ENCODE measurements around the gene HAT1.

Gene HAT1

GRCh38 chr2:171913517-171913916 lies 8.7 kb upstream of the HAT1 start:
- in situ Hi-C loops (cut with MboI; ENCODE audit: low pct_unique_long_range_greater_than_20kb, low sequenced_read_pairs, unreplicated experiment): no loop called here
- no peak for DNase-seq (ENCODE audit: low spot score)
- TF ChIP-seq CTCF (IDR thresholded peaks at IDR 0.05; ENCODE audit: extremely low read depth, insufficient read depth, missing control alignments): no peak

GRCh38 chr2:171919453-171919852 lies 2.8 kb upstream of the HAT1 start:
- no peak for TF ChIP-seq CTCF (IDR thresholded peaks at IDR 0.05; ENCODE audit: extremely low read depth, insufficient read depth, missing control alignments)
- in situ Hi-C loops (cut with MboI; ENCODE audit: low pct_unique_long_range_greater_than_20kb, low sequenced_read_pairs, unreplicated experiment): no loop called here
- no peak for DNase-seq (ENCODE audit: low spot score)

- DNase-seq (ENCODE audit: low spot score): no peak
- in situ Hi-C loops (cut with MboI; ENCODE audit: low pct_unique_long_range_greater_than_20kb, low sequenced_read_pairs, unreplicated experiment): no loop called here
Observed at GRCh38 chr2:171921970-171922229, 361 bp upstream of the HAT1 start.

GRCh38 chr2:171923206-171923605 lies 945 bp downstream of the HAT1 start:
- no peak for DNase-seq (ENCODE audit: low spot score)
- in situ Hi-C loops (cut with MboI; ENCODE audit: low pct_unique_long_range_greater_than_20kb, low sequenced_read_pairs, unreplicated experiment): no loop called here
- TF ChIP-seq CTCF (IDR thresholded peaks at IDR 0.05; ENCODE audit: extremely low read depth, insufficient read depth, missing control alignments): no peak

More at GRCh38 chr2:171921970-171922229, 361 bp upstream of the HAT1 start:
- TF ChIP-seq CTCF (IDR thresholded peaks at IDR 0.05; ENCODE audit: extremely low read depth, insufficient read depth, missing control alignments): no peak

GRCh38 chr2:171924170-171924942 lies 2.1 kb downstream of the HAT1 start:
- no peak for TF ChIP-seq CTCF (IDR thresholded peaks at IDR 0.05; ENCODE audit: extremely low read depth, insufficient read depth, missing control alignments)
- in situ Hi-C loops (cut with MboI; ENCODE audit: low pct_unique_long_range_greater_than_20kb, low sequenced_read_pairs, unreplicated experiment): no loop called here
- DNase-seq (ENCODE audit: low spot score): no peak

GRCh38 chr2:171930385-171930784 lies 8.1 kb downstream of the HAT1 start:
- TF ChIP-seq CTCF (IDR thresholded peaks at IDR 0.05; ENCODE audit: extremely low read depth, insufficient read depth, missing control alignments): no peak
- DNase-seq (ENCODE audit: low spot score): no peak

More at GRCh38 chr2:171930385-171930784, 8.1 kb downstream of the HAT1 start:
- in situ Hi-C loops (cut with MboI; ENCODE audit: low pct_unique_long_range_greater_than_20kb, low sequenced_read_pairs, unreplicated experiment): no loop called here

All from GM13977 (cell line).